GM18498 (cell line): ENCODE results near the gene RBMY1B.
"Not testable (repeated sequence)": the region's sequence is repeated elsewhere in the genome, so short reads cannot be mapped to it uniquely, and the experiment has no call there.

Experiments used
- ATAC-seq: cut with Tn5 transposase; IDR thresholded peaks from one replicate; pipeline ENCODE4 v1.9.1; 2021; ENCODE audit warnings: mild to moderate bottlenecking, moderate library complexity; ENCODE audit not compliant: unreplicated experiment

RBMY1B gene

DNA sequence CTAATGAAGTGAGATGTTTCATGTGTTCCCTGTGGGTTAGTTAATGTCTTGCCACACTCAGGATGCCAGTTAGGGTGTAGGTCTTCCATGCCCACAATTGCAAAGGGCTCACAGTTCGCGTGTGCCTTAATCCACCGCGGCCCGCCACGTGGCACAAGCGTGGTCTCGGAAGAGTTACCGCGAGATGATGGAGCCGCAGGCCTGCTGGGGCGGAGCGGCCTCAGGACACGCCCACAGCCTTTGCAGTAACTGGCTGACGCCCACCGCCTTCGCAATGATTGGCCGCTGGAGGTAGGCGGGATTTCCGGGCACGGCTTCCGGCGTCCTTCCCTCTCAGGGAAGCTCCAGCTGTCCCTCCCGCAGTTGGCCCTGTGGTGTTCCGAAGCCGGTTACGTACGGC lies at the start of gene RBMY1B:
TSS of gene RBMY1B (plus strand) at position 301 of the 400 bp plus-strand sequence. CDS start 2,013 bp downstream, outside the sequence.
- ATAC-seq: not testable (repeated sequence)

DNA sequence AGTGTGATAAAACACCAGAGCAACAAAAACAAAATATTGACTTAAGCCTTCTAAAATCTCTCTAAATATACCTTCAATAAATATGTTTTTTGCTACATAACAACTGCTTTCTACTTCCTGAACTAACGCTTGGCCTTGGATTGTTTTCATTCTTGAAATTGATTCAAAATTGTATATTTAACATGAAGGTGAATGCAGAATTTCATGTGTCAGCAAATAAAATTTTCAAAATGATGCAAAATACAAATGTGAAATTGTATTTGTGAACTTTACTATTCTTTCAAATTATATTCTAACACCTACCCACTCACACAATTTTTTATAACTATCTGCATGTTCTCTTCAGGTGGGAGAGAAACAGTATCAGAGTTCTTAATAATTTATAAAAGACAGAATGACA lies 48.2 kb upstream of the RBMY1B start:
- ATAC-seq: not testable (repeated sequence)

DNA sequence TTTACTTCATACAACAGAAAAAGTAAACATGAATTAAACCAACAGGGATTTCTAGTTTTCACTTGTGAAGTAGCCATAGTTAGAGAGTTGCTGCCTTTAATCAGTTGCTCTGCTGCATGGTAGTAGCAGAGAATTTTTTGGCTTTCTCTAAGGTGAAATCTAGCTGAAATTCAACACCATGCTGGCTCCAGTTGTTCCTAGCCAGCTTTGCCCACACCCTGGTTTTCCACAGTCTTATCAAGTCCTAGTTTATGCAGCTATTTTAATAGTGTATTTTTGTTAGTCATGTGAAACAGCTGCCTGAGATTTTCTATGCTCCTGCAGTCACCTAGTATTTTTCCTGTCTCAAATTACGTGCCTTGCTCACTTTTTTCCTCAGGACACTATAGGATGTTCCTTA lies 28.2 kb upstream of the RBMY1B start:
- ATAC-seq: no peak

DNA sequence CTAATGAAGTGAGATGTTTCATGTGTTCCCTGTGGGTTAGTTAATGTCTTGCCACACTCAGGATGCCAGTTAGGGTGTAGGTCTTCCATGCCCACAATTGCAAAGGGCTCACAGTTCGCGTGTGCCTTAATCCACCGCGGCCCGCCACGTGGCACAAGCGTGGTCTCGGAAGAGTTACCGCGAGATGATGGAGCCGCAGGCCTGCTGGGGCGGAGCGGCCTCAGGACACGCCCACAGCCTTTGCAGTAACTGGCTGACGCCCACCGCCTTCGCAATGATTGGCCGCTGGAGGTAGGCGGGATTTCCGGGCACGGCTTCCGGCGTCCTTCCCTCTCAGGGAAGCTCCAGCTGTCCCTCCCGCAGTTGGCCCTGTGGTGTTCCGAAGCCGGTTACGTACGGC lies 23.4 kb downstream of the RBMY1B start, which contains the start of gene RBMY1A1:
TSS of gene RBMY1A1 (plus strand) at position 301 of the 400 bp plus-strand sequence. CDS start 2,013 bp downstream, outside the sequence.
- ATAC-seq: not testable (repeated sequence)

DNA sequence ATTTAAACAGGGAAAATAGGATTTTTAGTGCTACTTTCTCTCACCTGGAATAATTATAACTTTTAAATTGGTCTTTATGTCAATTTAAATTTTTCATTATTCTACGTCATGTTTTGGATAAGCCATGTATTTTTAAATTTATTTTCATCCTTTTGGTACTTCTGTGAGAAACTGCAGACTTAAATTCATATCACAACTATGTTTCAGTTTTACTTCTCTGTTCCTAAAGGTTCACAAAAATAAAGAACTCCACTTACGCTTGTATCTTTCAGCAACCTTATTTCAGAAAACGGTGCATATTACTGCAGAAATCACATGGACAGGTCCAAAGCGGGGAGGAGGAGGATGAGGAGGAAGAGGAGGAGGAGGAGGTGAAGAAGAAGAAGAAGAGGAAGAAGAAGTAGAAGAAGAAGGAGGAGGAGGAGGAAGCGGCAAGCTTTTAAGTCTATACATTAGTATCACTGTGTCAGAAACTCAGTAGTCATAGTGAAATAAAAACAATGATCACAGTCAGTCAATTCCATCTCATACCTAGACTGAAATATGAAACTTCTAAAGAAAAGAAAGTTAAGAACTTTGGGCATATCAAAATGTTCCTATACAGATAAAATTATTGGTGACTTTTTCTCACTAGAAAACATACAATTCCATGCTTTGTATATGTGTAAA lies 48.3 kb downstream of the RBMY1B start:
- peak; percentile 91 for ATAC-seq
